ENCODE results near the gene ZNF564.

- no peak for TF ChIP-seq CTCF (IDR thresholded peaks at IDR 0.05)
- no peak for TF ChIP-seq POLR2A (IDR thresholded peaks at IDR 0.05)
Measured at GRCh38 chr19:12526542-12526941, 24.7 kb downstream of the ZNF564 start.
